ENCODE data around the gene TMSB10.
A peak's percentile ranks its signal among the peaks of the same experiment; 100 is the strongest.

TMSB10 gene

DNA sequence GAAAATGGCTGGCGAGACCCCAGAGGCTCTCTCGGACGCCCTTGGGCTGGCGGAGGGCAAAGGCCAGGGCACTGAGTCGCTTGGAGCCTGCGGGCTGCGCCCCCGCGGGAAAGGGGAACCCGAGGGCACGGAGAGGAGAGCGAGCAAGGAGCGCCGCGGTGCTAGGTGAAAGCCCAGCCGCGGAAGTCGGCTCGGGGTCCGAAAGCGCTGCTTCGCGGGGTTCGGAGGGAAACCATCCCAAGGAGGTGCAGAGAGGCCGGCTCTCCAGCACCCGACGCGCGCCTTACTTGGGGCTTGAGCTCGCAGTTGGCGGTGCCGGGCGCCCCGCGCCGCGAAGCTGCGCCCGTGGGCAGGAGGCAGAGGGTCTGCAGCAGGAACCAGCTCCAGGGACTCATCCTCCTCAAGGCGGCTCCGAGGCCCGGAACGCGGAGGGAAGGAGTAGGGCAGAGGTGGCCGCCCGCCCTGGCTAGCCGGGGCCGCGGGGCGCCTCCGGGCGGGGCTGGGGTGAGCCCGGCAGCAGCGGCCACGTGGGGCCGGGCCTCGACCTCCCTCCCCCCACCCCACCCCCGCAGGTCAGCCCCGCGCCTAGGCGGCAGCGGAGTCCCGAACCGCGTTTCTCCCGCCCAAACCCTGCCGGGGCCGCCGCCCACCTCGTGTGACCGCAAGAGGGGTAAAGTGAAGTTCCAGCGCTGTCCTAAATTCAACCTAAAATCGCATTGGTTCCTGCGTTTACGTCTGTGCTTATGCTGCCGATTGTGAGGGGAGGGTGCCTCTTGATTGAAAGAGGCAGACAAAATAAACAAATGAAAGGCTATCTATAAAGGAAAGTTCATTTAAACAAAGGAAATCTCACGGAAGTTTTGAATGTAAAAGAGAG is 24.6 kb upstream of the TMSB10 start, which contains the start of gene TRABD2A:
Gene TRABD2A, minus strand, starts transcription at position 440 of the 877 bp plus-strand sequence. Its CDS starts 45 bp downstream, at position 395.
- H3K27me3 ChIP-seq (ENCODE audit: control insufficient read depth in 1 of 2, insufficient read depth in 2 of 2, low read length in 2 of 2): peaks cover 23 to 24% of the 10 kb centered on the region in 2 donors
- peak within 1 kb of the TSS; percentile 4 for H3K9ac ChIP-seq (ENCODE audit: low read length)
- H3K4me3 ChIP-seq (ENCODE audit: low read depth in 1 of 2, low read length in 2 of 2): peak within 1 kb of the TSS; percentile 68 to 71
- no peak within 1 kb of the TSS for H3K27ac ChIP-seq (ENCODE audit: low read depth, low read length)
- H3K36me3 ChIP-seq (ENCODE audit: insufficient read depth, low read length): no peaks in the 10 kb centered on the region
- peaks cover 20% of the 10 kb centered on the region for H3K4me1 ChIP-seq (ENCODE audit: insufficient read depth, low read length)
- H3K9me3 ChIP-seq (ENCODE audit: low read length): no peaks in the 10 kb centered on the region

GRCh38 chr2:84881581-84882413 is 23.7 kb upstream of the TMSB10 start:
- H3K9ac ChIP-seq (ENCODE audit: low read length): peak overlapping the region; percentile 4
- H3K27ac ChIP-seq (ENCODE audit: low read depth, low read length): no peak overlapping the region
- no peaks in the 10 kb centered on the region for H3K36me3 ChIP-seq (ENCODE audit: insufficient read depth, low read length)
- peaks cover 23 to 24% of the 10 kb centered on the region in 2 donors for H3K27me3 ChIP-seq (ENCODE audit: control insufficient read depth in 1 of 2, insufficient read depth in 2 of 2, low read length in 2 of 2)
- no peaks in the 10 kb centered on the region for H3K9me3 ChIP-seq (ENCODE audit: low read length)
- H3K4me1 ChIP-seq (ENCODE audit: insufficient read depth, low read length): peaks cover 20% of the 10 kb centered on the region
- peak overlapping the region; percentile 68 to 71 for H3K4me3 ChIP-seq (ENCODE audit: low read depth in 1 of 2, low read length in 2 of 2)

DNA sequence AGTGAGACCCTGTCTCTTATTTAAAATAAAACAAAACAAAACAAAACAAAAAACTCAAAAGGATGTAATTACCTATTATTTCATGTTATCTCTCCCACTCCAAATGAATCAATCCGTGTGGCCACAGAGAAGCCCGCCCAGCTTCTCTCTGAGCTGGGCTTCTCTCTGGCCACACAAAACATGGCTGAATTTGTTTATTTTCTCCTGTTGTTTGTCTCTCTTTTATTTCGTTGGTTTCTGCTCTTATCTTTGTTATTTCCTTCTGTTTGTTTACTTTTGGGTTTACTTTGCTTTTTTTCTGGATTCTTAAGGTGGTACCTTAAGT is 23.1 kb upstream of the TMSB10 start:
- Histone ChIP-seq H3K27ac (ENCODE audit: low read depth, low read length) (no peak overlapping the region), H3K4me1 (ENCODE audit: insufficient read depth, low read length) (peaks cover 20% of the 10 kb centered on the region), H3K9ac (ENCODE audit: low read length) (no peak overlapping the region), H3K4me3 (ENCODE audit: low read depth in 1 of 2, low read length in 2 of 2) (peak overlapping the region in 1 of 2 donors; percentile 71), H3K36me3 (ENCODE audit: insufficient read depth, low read length) (no peaks in the 10 kb centered on the region), H3K27me3 (ENCODE audit: control insufficient read depth in 1 of 2, insufficient read depth in 2 of 2, low read length in 2 of 2) (peaks cover 23 to 24% of the 10 kb centered on the region in 2 donors), H3K9me3 (ENCODE audit: low read length) (no peaks in the 10 kb centered on the region)

GRCh38 chr2:84882775-84883550 is 22.5 kb upstream of the TMSB10 start:
- Histone ChIP-seq H3K9me3 (ENCODE audit: low read length) (no peaks in the 10 kb centered on the region), H3K27me3 (ENCODE audit: control insufficient read depth in 1 of 2, insufficient read depth in 2 of 2, low read length in 2 of 2) (peaks cover 23 to 24% of the 10 kb centered on the region in 2 donors), H3K4me1 (ENCODE audit: insufficient read depth, low read length) (peaks cover 20% of the 10 kb centered on the region), H3K9ac (ENCODE audit: low read length) (no peak overlapping the region), H3K36me3 (ENCODE audit: insufficient read depth, low read length) (no peaks in the 10 kb centered on the region), H3K4me3 (ENCODE audit: low read depth in 1 of 2, low read length in 2 of 2) (no peak overlapping the region), H3K27ac (ENCODE audit: low read depth, low read length) (no peak overlapping the region)

DNA sequence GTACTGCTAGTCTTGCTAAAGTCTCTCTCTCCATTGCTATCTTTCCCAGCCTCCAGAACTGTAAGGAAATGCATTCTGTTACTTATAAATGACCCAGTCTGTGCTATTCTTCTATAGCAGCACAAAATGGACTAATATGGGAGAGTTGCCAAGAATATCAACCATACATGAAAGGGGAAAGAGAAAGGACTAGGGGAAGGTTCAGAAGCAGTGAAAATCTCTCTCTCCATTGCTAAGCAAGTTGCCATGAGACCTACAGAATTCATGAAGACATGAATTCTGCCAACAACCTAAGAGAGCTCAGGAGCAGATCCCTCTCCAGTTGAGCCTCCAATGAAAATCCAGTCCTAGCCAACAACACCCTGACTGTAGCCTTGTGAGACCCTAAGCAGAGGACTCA is 21.0 kb upstream of the TMSB10 start:
- Histone ChIP-seq H3K9me3 (ENCODE audit: low read length) (no peaks in the 10 kb centered on the region), H3K4me1 (ENCODE audit: insufficient read depth, low read length) (peaks cover 20% of the 10 kb centered on the region), H3K36me3 (ENCODE audit: insufficient read depth, low read length) (no peaks in the 10 kb centered on the region), H3K27me3 (ENCODE audit: control insufficient read depth in 1 of 2, insufficient read depth in 2 of 2, low read length in 2 of 2) (peaks cover 23 to 24% of the 10 kb centered on the region in 2 donors), H3K9ac (ENCODE audit: low read length) (no peak overlapping the region), H3K27ac (ENCODE audit: low read depth, low read length) (no peak overlapping the region), H3K4me3 (ENCODE audit: low read depth in 1 of 2, low read length in 2 of 2) (no peak overlapping the region)

- Histone ChIP-seq H3K4me3 (ENCODE audit: low read depth in 1 of 2, low read length in 2 of 2) (no peak overlapping the region), H3K36me3 (ENCODE audit: insufficient read depth, low read length) (no peaks in the 10 kb centered on the region), H3K27me3 (ENCODE audit: control insufficient read depth in 1 of 2, insufficient read depth in 2 of 2, low read length in 2 of 2) (peaks cover 22 to 23% of the 10 kb centered on the region in 2 donors), H3K27ac (ENCODE audit: low read depth, low read length) (no peak overlapping the region), H3K4me1 (ENCODE audit: insufficient read depth, low read length) (peaks cover 18% of the 10 kb centered on the region), H3K9ac (ENCODE audit: low read length) (no peak overlapping the region), H3K9me3 (ENCODE audit: low read length) (no peaks in the 10 kb centered on the region)
These were observed 20.3 kb upstream of the TMSB10 start for GRCh38 chr2:84885111-84885510.

DNA sequence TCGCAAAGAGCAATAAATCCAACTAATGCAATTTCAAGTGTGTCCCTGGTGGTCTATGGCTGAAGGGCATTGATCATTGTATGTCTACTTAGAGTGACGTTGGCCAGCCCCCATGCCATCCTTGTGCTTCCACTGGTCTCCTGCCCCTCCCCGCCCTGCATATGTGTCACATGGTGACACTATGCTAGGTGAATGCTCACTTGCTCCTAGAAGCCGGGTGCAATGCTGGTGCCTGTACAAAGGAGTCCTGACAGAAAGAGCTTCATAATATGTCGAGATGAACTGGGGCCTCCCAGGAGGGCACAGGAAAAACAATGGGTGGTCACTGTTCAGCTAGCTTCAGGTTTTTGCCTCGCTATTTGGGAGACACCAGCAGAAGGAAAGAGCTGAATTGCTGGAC is 18.7 kb upstream of the TMSB10 start:
- Histone ChIP-seq H3K4me1 (ENCODE audit: insufficient read depth, low read length) (peaks cover 7% of the 10 kb centered on the region), H3K9me3 (ENCODE audit: low read length) (no peaks in the 10 kb centered on the region), H3K36me3 (ENCODE audit: insufficient read depth, low read length) (no peaks in the 10 kb centered on the region), H3K27me3 (ENCODE audit: control insufficient read depth in 1 of 2, insufficient read depth in 2 of 2, low read length in 2 of 2) (peaks cover 6% of the 10 kb centered on the region in 2 donors), H3K27ac (ENCODE audit: low read depth, low read length) (no peak overlapping the region), H3K9ac (ENCODE audit: low read length) (no peak overlapping the region), H3K4me3 (ENCODE audit: low read depth in 1 of 2, low read length in 2 of 2) (no peak overlapping the region)

GRCh38 chr2:84888401-84889276 is 16.8 kb upstream of the TMSB10 start:
- Histone ChIP-seq H3K9ac (ENCODE audit: low read length) (no peak overlapping the region), H3K4me3 (ENCODE audit: low read depth in 1 of 2, low read length in 2 of 2) (peak overlapping the region in 1 of 2 donors; percentile 32), H3K27ac (ENCODE audit: low read depth, low read length) (peak overlapping the region; percentile 24), H3K4me1 (ENCODE audit: insufficient read depth, low read length) (no peaks in the 10 kb centered on the region), H3K9me3 (ENCODE audit: low read length) (no peaks in the 10 kb centered on the region), H3K27me3 (ENCODE audit: control insufficient read depth in 1 of 2, insufficient read depth in 2 of 2, low read length in 2 of 2) (peaks cover 0 to 3% of the 10 kb centered on the region in 2 donors), H3K36me3 (ENCODE audit: insufficient read depth, low read length) (no peaks in the 10 kb centered on the region)

DNA sequence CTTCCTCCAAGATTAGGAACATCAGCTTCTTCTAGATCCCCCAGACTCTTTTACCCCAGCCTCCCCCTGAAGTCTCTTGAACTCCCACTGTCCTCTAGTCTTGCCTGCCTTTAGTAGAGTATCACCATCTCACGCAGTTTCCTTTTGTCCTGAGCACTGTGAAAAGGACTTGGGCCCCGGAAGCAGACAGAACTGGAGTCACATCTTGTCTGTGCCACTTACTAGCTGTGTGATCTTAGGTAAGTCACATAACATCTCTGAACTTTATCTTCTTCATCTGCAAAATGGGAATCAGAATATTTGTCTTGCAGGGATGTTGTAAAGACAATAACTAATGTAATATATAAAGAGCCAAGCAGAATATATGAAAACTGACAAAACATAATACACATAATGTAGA is 16.1 kb upstream of the TMSB10 start:
- H3K4me3 ChIP-seq (ENCODE audit: low read depth in 1 of 2, low read length in 2 of 2): peak overlapping the region in 1 of 2 donors; percentile 32
- H3K9ac ChIP-seq (ENCODE audit: low read length): no peak overlapping the region
- no peaks in the 10 kb centered on the region for H3K9me3 ChIP-seq (ENCODE audit: low read length)
- H3K27ac ChIP-seq (ENCODE audit: low read depth, low read length): no peak overlapping the region
- H3K27me3 ChIP-seq (ENCODE audit: control insufficient read depth in 1 of 2, insufficient read depth in 2 of 2, low read length in 2 of 2): no peaks in the 10 kb centered on the region
- no peaks in the 10 kb centered on the region for H3K4me1 ChIP-seq (ENCODE audit: insufficient read depth, low read length)
- H3K36me3 ChIP-seq (ENCODE audit: insufficient read depth, low read length): no peaks in the 10 kb centered on the region

DNA sequence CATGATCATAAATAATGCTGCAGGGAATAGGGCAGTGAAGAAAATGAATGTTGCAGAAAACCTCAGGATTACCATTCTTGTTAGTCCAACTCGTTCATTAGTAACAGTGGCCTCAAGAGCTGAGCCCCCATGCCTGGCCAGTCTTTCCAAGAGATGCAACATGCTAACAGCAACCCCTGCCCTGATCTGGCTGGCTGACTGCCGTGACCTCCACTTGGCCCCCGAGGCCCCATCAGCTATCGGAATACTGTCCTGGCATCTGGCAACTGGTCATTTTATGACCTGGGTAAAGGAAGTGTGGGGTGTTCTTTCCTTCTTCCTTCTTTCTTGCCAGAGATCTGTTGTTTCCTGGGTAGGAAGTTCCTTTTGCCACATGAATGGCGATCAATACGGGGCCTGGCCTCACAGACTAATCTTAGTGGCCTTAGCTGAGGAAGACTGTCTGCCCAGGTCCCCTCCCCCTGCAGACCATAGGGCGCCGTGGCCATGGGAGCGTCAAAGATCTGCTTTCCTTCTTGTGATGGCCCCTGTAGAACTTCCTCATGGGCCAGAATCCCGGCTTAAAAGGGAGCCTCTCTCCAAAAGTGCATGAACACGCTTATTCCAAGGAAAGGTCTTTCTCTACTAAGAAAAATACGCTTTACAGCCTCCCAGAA is 14.0 kb upstream of the TMSB10 start:
- Histone ChIP-seq H3K36me3 (ENCODE audit: insufficient read depth, low read length) (no peaks in the 10 kb centered on the region), H3K4me3 (ENCODE audit: low read depth in 1 of 2, low read length in 2 of 2) (no peak overlapping the region), H3K27ac (ENCODE audit: low read depth, low read length) (no peak overlapping the region), H3K9me3 (ENCODE audit: low read length) (no peaks in the 10 kb centered on the region), H3K27me3 (ENCODE audit: control insufficient read depth in 1 of 2, insufficient read depth in 2 of 2, low read length in 2 of 2) (no peaks in the 10 kb centered on the region), H3K9ac (ENCODE audit: low read length) (no peak overlapping the region), H3K4me1 (ENCODE audit: insufficient read depth, low read length) (no peaks in the 10 kb centered on the region)

Data from muscle layer of colon (tissue), 2 donors.